ENCODE measurements around the gene PEX14. TPM values are rescaled to one million over a fixed set of nuclear protein-coding genes. Genes with fewer than 3 reads are reported as not detected.

PEX14 gene
- total RNA-seq, 1 donor from 2014 or later, result 22.7 TPM

DNA sequence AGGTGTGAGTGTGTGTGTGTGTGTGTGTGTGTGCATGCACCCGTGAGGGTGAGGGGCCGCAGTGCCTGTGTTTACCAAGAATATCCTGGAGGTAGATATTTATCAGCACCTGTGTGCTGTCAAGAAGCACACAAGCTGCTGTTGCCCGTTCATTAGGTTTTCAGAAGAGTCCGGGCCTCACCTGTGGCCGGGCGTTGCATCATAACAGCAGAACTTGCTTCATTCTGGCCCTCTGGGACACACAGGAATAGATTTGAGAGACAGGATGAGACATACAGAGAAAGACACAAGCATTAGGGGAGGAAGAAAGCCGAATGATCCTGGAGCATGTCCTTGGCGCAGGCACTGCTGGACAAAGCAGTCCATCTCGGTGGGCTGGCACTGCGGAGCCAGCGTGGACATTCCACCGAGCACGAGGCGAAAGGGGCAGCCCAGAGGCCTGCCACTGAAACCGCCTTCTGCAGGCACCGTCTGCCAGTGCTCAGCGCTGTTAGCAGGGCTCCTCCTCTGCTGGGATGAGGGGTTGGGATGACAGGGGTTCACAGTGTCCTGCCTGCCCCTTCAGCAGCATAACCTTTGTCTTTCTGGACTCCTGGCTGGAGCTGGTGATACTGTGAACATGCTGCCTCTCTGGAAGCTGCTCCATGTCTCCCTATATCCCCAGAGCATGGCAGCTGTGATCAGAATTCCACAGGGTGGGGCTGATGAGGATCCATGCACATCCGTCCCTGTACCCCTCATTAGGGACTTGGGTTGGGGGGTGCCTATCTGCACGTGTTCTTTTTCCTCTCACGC is 81.1 kb downstream of the PEX14 start:
- no peak overlapping the region for H3K27ac Mint-ChIP-seq
- no peak overlapping the region for H3K4me3 Mint-ChIP-seq

DNA sequence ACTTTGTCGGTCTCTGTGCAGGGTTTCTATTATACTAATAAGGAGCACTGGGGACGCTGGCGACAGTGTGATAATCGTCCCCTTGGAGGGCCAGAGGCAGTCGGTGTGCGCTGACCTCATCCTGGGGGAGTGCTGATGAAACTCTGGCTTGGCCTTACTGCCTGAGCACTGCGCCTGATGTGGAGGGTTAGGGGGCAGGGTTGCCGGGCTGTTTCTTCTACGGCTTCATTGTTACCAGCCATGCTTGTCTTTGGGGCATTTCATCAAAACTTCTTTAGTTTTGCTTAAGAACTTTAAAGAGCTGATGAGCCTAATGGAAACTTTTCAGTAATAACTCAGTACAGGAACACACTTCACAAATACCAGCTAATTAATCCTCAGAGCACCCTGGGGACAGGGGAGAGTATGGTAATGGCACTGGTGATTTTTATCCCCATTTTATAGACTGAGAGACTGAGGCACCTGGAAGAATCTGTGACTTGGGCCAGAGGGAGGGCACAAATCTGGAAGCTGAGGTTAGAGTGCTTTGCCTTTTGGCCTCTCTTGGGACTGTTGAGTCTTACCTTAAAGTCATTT is 81.8 kb downstream of the PEX14 start:
- Mint-ChIP-seq H3K27me3 (ENCODE audit: insufficient read depth) (no peaks in the 10 kb centered on the region), H3K36me3 (ENCODE audit: low read depth) (peaks cover 1% of the 10 kb centered on the region), H3K27ac (no peak overlapping the region), H3K4me3 (no peak overlapping the region), H3K4me1 (ENCODE audit: low read depth) (no peaks in the 10 kb centered on the region), H3K9me3 (no peaks in the 10 kb centered on the region)
- intact Hi-C loops (cut with micrococcal nuclease), result no loop called here
- DNase-seq (ENCODE audit: low spot score), result no peak

More for the DNA sequence above, 81.1 kb downstream of the PEX14 start:
- intact Hi-C loops (cut with micrococcal nuclease), result no loop called here
- Mint-ChIP-seq H3K27me3 (ENCODE audit: insufficient read depth) (no peaks in the 10 kb centered on the region), H3K4me1 (ENCODE audit: low read depth) (no peaks in the 10 kb centered on the region), H3K9me3 (no peaks in the 10 kb centered on the region), H3K36me3 (ENCODE audit: low read depth) (no peaks in the 10 kb centered on the region)
- DNase-seq (ENCODE audit: low spot score), result no peak

DNA sequence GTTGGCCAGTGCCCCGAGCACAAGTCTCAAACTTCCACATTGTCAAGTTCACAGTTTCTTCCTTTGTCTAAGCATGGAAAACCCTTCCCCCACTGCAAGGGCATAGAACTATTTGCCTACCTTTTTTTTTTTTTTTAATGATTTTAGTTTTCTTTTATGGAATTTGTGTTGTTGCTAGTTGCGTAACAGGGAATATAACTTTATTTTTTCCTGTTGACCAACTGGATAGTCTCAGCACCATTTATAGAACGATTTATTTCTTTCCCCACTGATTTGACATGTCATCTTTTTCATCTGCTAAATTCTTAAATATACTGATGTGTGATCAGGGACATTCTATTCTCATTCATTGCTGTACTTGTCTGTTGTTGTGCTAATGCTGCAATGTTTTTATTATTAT is 83.0 kb downstream of the PEX14 start:
- H3K4me3 Mint-ChIP-seq, result no peak overlapping the region
- no peaks in the 10 kb centered on the region for H3K4me1 Mint-ChIP-seq (ENCODE audit: low read depth)
- no peaks in the 10 kb centered on the region for H3K9me3 Mint-ChIP-seq
- peaks cover 1% of the 10 kb centered on the region for H3K36me3 Mint-ChIP-seq (ENCODE audit: low read depth)
- no peak for DNase-seq (ENCODE audit: low spot score)
- intact Hi-C loops (cut with micrococcal nuclease), result no loop called here
- no peaks in the 10 kb centered on the region for H3K27me3 Mint-ChIP-seq (ENCODE audit: insufficient read depth)
- no peak overlapping the region for H3K27ac Mint-ChIP-seq

DNA sequence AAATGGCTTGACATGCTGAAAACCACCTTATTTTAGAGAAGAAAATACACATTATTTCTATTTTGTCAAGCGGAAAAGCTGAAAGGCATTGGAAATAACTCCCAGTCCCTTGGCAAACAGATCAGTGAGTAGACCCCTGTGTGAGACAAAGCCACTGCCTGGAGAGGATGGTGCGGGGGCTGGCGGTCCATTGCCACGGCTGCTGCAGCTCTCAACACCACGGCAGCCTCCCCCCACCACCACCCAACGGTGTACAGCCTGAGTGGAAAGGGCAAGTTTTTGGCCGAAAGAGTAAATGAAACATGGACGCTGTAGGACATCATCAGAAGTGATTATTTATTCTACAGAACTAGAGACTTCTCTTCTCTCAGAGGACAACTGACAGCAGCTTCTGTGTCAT is 84.6 kb downstream of the PEX14 start:
- Mint-ChIP-seq H3K4me1 (ENCODE audit: low read depth) (no peaks in the 10 kb centered on the region), H3K27me3 (ENCODE audit: insufficient read depth) (no peaks in the 10 kb centered on the region), H3K36me3 (ENCODE audit: low read depth) (peaks cover 6% of the 10 kb centered on the region), H3K4me3 (no peak overlapping the region), H3K9me3 (peaks cover 7% of the 10 kb centered on the region), H3K27ac (no peak overlapping the region)
- DNase-seq (ENCODE audit: low spot score), result no peak
- intact Hi-C loops (cut with micrococcal nuclease), result no loop called here

DNA sequence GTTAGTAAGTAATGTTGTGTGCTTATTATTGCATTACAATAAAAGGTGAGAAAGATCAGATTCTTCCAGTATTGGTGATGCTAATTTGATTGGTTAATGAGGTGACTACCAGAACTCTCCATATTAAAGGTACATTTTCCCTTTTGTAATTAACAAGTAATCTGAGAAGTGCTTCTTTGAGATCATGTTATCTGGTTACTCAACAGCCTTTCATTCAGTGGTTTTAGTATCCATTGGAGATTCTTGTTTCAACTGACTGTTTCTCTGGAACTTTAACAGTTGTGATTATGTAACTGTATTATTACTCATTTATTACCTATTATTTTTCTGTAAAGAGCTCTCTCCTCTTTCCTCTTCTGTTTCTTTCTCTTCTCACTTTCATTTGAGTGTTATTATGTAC is 86.7 kb downstream of the PEX14 start:
- Mint-ChIP-seq H3K9me3 (peaks cover 8% of the 10 kb centered on the region), H3K27ac (no peak overlapping the region), H3K4me3 (no peak overlapping the region), H3K4me1 (ENCODE audit: low read depth) (no peaks in the 10 kb centered on the region), H3K27me3 (ENCODE audit: insufficient read depth) (no peaks in the 10 kb centered on the region), H3K36me3 (ENCODE audit: low read depth) (peaks cover 6% of the 10 kb centered on the region)
- intact Hi-C loops (cut with micrococcal nuclease), result no loop called here
- no peak for DNase-seq (ENCODE audit: low spot score)

DNA sequence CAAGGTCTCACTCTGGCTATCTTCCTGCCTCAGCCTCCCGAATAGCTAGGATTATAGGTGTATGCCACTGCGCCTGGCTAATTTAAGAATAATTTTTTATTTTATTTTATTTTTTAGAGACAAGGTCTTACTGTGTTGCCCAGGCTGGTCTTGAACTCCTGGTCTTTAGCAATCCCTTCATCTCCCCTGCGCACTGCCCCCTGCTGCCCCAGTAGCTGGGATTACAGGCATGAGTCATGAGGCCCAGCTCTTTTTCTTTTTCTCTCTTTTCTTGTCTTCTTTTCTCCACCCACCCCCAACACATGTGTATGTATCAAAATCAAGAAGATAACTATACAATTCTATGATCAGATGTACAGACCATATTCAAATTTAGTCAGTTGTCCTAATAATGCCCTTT is 87.2 kb downstream of the PEX14 start:
- H3K27me3 Mint-ChIP-seq (ENCODE audit: insufficient read depth), result no peaks in the 10 kb centered on the region
- no peak overlapping the region for H3K4me3 Mint-ChIP-seq
- intact Hi-C loops (cut with micrococcal nuclease), result no loop called here
- no peak overlapping the region for H3K27ac Mint-ChIP-seq
- H3K36me3 Mint-ChIP-seq (ENCODE audit: low read depth), result peaks cover 6% of the 10 kb centered on the region
- no peak for DNase-seq (ENCODE audit: low spot score)
- H3K4me1 Mint-ChIP-seq (ENCODE audit: low read depth), result no peaks in the 10 kb centered on the region
- peaks cover 8% of the 10 kb centered on the region for H3K9me3 Mint-ChIP-seq

DNA sequence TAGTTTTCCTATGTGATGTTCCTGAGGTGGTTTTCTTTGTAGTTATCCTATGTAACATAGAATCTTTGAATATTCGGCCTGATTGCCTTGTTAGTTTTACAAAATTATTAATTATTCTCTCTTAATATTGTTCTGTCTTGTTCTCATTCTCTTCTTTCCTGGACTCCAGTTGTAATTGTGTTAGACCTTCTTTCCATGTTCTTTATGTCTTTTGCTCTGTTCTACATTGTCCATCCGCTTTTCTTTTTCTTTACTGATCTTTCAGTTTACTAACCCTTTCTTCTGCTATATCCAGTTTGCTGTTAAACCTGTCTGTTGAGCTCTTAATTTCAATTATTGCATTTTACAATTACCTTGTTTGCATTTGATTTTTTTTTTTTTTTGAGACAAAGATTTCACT is 89.3 kb downstream of the PEX14 start:
- Mint-ChIP-seq H3K4me3 (no peak overlapping the region), H3K27me3 (ENCODE audit: insufficient read depth) (no peaks in the 10 kb centered on the region), H3K36me3 (ENCODE audit: low read depth) (peaks cover 6% of the 10 kb centered on the region), H3K4me1 (ENCODE audit: low read depth) (no peaks in the 10 kb centered on the region), H3K9me3 (peaks cover 8% of the 10 kb centered on the region), H3K27ac (no peak overlapping the region)
- no peak for DNase-seq (ENCODE audit: low spot score)
- intact Hi-C loops (cut with micrococcal nuclease), result no loop called here

DNA sequence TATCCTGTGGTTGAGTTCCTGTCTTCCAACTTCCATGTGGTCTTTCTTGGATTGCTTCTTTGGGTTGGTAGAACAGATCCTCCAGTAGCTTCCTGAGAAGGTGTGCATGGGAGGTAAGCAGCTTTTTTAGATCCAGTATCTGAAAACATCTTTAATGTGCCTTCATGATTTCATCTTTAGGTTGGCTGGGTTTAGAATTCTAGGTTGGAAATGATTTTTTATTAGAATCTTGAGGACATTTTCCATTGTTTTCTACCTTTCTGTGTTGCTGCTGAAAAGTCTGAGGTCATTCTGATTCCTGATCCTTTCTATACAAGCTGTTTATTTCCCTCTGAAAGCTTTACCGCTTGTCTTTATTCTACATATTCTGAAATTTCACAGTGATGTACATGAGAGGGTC is 94.8 kb downstream of the PEX14 start:
- intact Hi-C loops (cut with micrococcal nuclease), result no loop called here
- no peak for DNase-seq (ENCODE audit: low spot score)
- H3K4me1 Mint-ChIP-seq (ENCODE audit: low read depth), result no peaks in the 10 kb centered on the region

DNA sequence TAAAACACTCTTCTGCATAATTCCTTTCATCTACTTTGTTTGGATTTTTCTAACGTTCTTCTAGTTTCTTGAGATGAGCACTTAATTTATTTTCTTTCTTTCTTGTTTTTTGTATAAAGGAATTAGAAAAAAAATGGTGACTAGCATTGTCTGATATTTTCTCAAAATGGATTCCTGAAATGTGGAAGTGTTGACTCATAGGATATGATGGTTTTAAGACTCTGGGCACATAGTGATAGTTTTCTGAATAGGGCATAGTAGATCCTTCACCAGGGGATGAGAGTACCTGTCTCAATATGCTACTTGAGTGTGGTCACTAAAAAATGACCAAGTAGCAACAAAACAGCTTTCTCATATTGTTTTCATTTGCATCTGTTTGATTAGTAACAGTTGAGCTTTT is 100.9 kb downstream of the PEX14 start:
- H3K27me3 Mint-ChIP-seq (ENCODE audit: insufficient read depth), result no peaks in the 10 kb centered on the region
- no peak overlapping the region for H3K4me3 Mint-ChIP-seq
- intact Hi-C loops (cut with micrococcal nuclease), result no loop called here
- H3K27ac Mint-ChIP-seq, result no peak overlapping the region
- H3K9me3 Mint-ChIP-seq, result no peaks in the 10 kb centered on the region
- H3K4me1 Mint-ChIP-seq (ENCODE audit: low read depth), result no peaks in the 10 kb centered on the region
- H3K36me3 Mint-ChIP-seq (ENCODE audit: low read depth), result no peaks in the 10 kb centered on the region
- DNase-seq (ENCODE audit: low spot score), result no peak

More for the DNA sequence above, 94.8 kb downstream of the PEX14 start:
- Mint-ChIP-seq H3K27me3 (ENCODE audit: insufficient read depth) (no peaks in the 10 kb centered on the region), H3K4me3 (no peak overlapping the region), H3K27ac (no peak overlapping the region), H3K36me3 (ENCODE audit: low read depth) (no peaks in the 10 kb centered on the region), H3K9me3 (no peaks in the 10 kb centered on the region)

DNA sequence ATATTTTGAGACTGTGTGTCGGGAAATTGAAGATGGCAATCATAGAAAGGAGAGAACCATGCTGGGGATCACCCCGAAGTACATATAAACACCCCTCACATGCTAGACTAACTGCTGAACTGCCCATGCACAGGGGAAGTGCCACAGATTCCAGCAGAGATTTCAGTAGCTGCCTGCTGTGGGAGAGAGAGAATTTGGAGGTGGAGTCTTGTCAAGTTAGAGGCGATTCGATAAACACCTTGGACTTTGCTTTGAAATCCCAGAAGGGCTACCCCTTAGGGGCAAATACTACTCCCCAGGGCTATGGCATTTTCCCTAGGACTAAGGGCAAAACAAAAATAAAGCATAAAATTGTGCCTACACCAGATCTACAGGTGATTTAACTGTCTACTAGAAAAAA is 103.3 kb downstream of the PEX14 start:
- no peaks in the 10 kb centered on the region for H3K36me3 Mint-ChIP-seq (ENCODE audit: low read depth)
- intact Hi-C loops (cut with micrococcal nuclease), result no loop called here

DNA sequence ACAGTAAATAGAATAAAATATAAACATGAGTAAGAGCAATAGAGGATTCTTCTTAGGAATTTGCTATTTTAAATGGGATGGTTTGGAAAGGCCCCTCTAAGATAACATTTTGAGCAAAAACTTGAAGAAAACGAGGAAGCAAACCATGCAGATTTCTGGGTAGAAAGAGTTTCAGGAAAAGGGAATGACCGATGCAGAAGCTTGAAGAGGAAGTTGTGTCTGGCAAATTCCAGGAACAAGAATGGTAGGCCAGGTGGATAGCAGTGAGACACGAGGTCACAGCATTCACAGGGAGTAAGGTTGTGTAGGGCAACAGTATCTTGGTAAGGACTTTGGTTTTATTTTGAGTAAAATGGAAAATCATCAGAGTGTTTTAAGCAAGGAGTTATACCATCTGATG is 108.9 kb downstream of the PEX14 start:
- Mint-ChIP-seq H3K9me3 (no peaks in the 10 kb centered on the region), H3K36me3 (ENCODE audit: low read depth) (no peaks in the 10 kb centered on the region), H3K27me3 (ENCODE audit: insufficient read depth) (no peaks in the 10 kb centered on the region), H3K4me1 (ENCODE audit: low read depth) (peaks cover 5% of the 10 kb centered on the region), H3K27ac (no peak overlapping the region), H3K4me3 (no peak overlapping the region)
- intact Hi-C loops (cut with micrococcal nuclease), result no loop called here
- no peak for DNase-seq (ENCODE audit: low spot score)

More for the DNA sequence above, 103.3 kb downstream of the PEX14 start:
- no peak for DNase-seq (ENCODE audit: low spot score)
- Mint-ChIP-seq H3K9me3 (no peaks in the 10 kb centered on the region), H3K4me3 (no peak overlapping the region), H3K27ac (no peak overlapping the region), H3K27me3 (ENCODE audit: insufficient read depth) (no peaks in the 10 kb centered on the region), H3K4me1 (ENCODE audit: low read depth) (no peaks in the 10 kb centered on the region)

DNA sequence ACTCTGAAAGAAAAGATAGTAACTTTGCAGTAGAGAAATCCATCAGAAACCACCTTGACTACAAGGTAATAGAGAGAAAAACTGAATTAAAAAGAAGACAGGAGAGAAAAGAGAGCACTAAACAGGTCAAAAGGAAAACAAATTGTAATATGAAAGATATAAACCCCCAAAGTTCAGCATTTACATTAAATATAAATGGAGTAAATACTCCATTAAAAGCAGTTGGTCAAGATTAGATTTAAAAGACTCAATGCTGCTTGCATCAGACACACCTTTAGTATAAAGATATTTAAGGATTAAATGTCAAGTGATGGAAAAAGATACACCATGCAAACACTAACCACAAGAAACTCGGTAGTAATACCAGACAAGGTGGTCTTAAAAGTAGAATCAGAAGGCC is 110.5 kb downstream of the PEX14 start:
- peaks cover 5% of the 10 kb centered on the region for H3K4me1 Mint-ChIP-seq (ENCODE audit: low read depth)
- H3K36me3 Mint-ChIP-seq (ENCODE audit: low read depth), result no peaks in the 10 kb centered on the region
- no peak for DNase-seq (ENCODE audit: low spot score)
- no peak overlapping the region for H3K27ac Mint-ChIP-seq
- H3K27me3 Mint-ChIP-seq (ENCODE audit: insufficient read depth), result no peaks in the 10 kb centered on the region
- H3K4me3 Mint-ChIP-seq, result no peak overlapping the region
- intact Hi-C loops (cut with micrococcal nuclease), result loop anchor here (5.0 kb wide), 1 partner anchor 73 kb away; no protein-coding TSS in a partner anchor
- no peaks in the 10 kb centered on the region for H3K9me3 Mint-ChIP-seq

DNA sequence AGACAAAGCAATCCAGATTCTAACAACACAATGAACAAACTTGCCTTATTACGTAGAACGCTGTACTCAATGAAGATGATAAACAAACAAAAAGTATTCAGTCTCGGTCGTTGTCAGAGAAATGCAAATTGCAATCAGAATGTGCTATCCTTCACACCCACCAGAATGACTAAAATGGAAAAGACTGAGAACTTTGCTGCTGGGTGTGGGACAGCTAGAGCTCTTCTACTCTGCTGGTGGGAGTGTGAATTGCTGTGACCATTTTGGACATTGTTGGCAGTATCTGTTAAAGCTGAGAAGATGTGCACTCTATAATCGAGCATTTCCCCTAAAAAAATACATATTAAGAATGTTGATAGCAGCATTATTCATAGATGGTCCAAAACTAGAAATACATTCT is 111.4 kb downstream of the PEX14 start:
- intact Hi-C loops (cut with micrococcal nuclease), result loop anchor here (5.0 kb wide), 1 partner anchor 74 kb away; no protein-coding TSS in a partner anchor
- no peaks in the 10 kb centered on the region for H3K9me3 Mint-ChIP-seq
- no peak for DNase-seq (ENCODE audit: low spot score)
- no peaks in the 10 kb centered on the region for H3K36me3 Mint-ChIP-seq (ENCODE audit: low read depth)
- H3K27ac Mint-ChIP-seq, result no peak overlapping the region
- no peak overlapping the region for H3K4me3 Mint-ChIP-seq
- no peaks in the 10 kb centered on the region for H3K27me3 Mint-ChIP-seq (ENCODE audit: insufficient read depth)
- H3K4me1 Mint-ChIP-seq (ENCODE audit: low read depth), result peaks cover 5% of the 10 kb centered on the region

Measured in activated T-helper 1 cell treated with anti-CD3 and anti-CD28 coated beads, Interleukin-12 subunit alpha, Interleukin-12 subunit beta, Interleukin-2, Interleukin-4 antibody, amounts not matched to agents 30 ng/mL and 10 ng/mL and 1 ng/mL, durations not matched to agents 14 hours and 24 hours and 36 hours (primary cell).